Measurements from ENCODE around the gene SLC9A7. TPM values are rescaled to one million over a fixed set of nuclear protein-coding genes. Genes with fewer than 3 reads are reported as not detected.

The SLC9A7 gene
- total and polyA plus RNA-seq, 2 of the 13 experiments (the other 11 are each of a cell fraction or from before 2014, with no cell fraction given), result 5.8 to 7.2 TPM

GRCh38 chrX:46687619-46688018 is 71.3 kb downstream of the SLC9A7 start:
- no peak for FAIRE-seq
- Histone ChIP-seq H3K4me3 (replicated peaks in 1 of 3; ENCODE audit: insufficient read depth in 1 of 3, low read depth in 2 of 3, low read length in 3 of 3) (no peak overlapping the region), H3K4me2 (ENCODE audit: low read depth, low read length) (no peak overlapping the region), H3K9me3 (ENCODE audit: low read length) (no peaks in the 10 kb centered on the region), H3K4me1 (ENCODE audit: insufficient read depth, low read length) (no peaks in the 10 kb centered on the region), H3K79me2 (ENCODE audit: insufficient read depth, low read length) (no peaks in the 10 kb centered on the region), H4K20me1 (ENCODE audit: insufficient read depth, low read length) (no peaks in the 10 kb centered on the region; the same call in 1 of the 2 replicates), H3K36me3 (replicated peaks in 1 of 2; ENCODE audit: control insufficient read depth in 1 of 2, insufficient read depth in 2 of 2, low read length in 2 of 2) (no peaks in the 10 kb centered on the region), H3K27ac (ENCODE audit: extremely low read length, insufficient read depth, low read length) (no peak overlapping the region), H3K27me3 (ENCODE audit: control insufficient read depth in 1 of 2, insufficient read depth in 2 of 2, low read length in 2 of 2) (no peaks in the 10 kb centered on the region), H3K9ac (ENCODE audit: insufficient read depth, low read depth, low read length) (no peak overlapping the region), H2AFZ (ENCODE audit: low read length) (no peak overlapping the region)
- TF ChIP-seq ZNF773 (CRISPR knock-in tag; IDR thresholded peaks at IDR 0.05; ENCODE audit: borderline replicate concordance) (no peak), ZBTB4 (CRISPR knock-in tag; IDR thresholded peaks at IDR 0.05; ENCODE audit: borderline replicate concordance) (no peak), MTA3 (CRISPR knock-in tag; IDR thresholded peaks at IDR 0.05) (no peak), SIN3A (IDR thresholded peaks at IDR 0.05; ENCODE audit: borderline replicate concordance, low read depth, low read length) (no peak), DPF2 (CRISPR knock-in tag; IDR thresholded peaks at IDR 0.05; ENCODE audit: borderline replicate concordance, low read depth) (no peak), SCMH1 (CRISPR knock-in tag; IDR thresholded peaks at IDR 0.05; ENCODE audit: borderline replicate concordance) (no peak), ZNF841 (CRISPR knock-in tag; IDR thresholded peaks at IDR 0.05; ENCODE audit: borderline replicate concordance) (no peak), POGK (CRISPR knock-in tag; conservative IDR thresholded peaks at IDR 0.05) (no peak), ZNF816 (CRISPR knock-in tag; IDR thresholded peaks at IDR 0.05; ENCODE audit: borderline replicate concordance) (no peak), ZSCAN29 (CRISPR knock-in tag; conservative IDR thresholded peaks at IDR 0.05) (no peak), RORA (CRISPR knock-in tag; IDR thresholded peaks at IDR 0.05) (no peak), GFI1 (CRISPR knock-in tag; IDR thresholded peaks at IDR 0.05; ENCODE audit: borderline replicate concordance) (no peak), ZNF616 (CRISPR knock-in tag; IDR thresholded peaks at IDR 0.05; ENCODE audit: low read depth) (no peak)
- in situ Hi-C loops (cut with HindIII; ENCODE audit: extremely low pct_ligation_motif_present, low pct_unique_long_range_greater_than_20kb) (no loop called here), intact Hi-C loops (cut with micrococcal nuclease; ENCODE audit: unreplicated experiment) (no loop called here)
- no peak for DNase-seq (ENCODE audit: low spot score)
- 68% methylated on average over 2 of the region's 2 CpGs for WGBS (ENCODE audit: low lambda C conversion rate)
- CTCF ChIA-PET (ENCODE audit: low intra/inter-chr PET ratio, low total read pairs), result no interaction called here
- POLR2A ChIA-PET, result no interaction called here
- no peak for ATAC-seq
- BruUV-seq (replicated peaks), result no TSS peak

Measured in HepG2 (cell line).